BJ (cell line): Measurements from ENCODE around the gene C11orf24. TPM values are rescaled to one million over a fixed set of nuclear protein-coding genes. Genes with fewer than 3 reads are reported as not detected.

Experiments
- CTCF ChIA-PET: fragments of 350-600 bp; formaldehyde crosslinking; extraction: SDS; loops from one replicate; lab custom pipeline; 2021; ENCODE audit warnings: antibody characterized with exemption, inconsistent platforms; lab: Yijun Ruan, JAX
- POLR2A ChIA-PET: fragments of 300-600 bp; sonication (Branson Sonifier 250); formaldehyde crosslinking; extraction: SDS; loops from one replicate; lab custom pipeline; 2021; ENCODE audit warnings: antibody characterized with exemption; lab: Charles Lee
- DNase-seq: peaks from one replicate; pipeline ENCODE4 v3.0.0-alpha.2; 2011; ENCODE audit warnings: low read depth
- H3K27me3 ChIP-seq: 2 replicates; pipeline ENCODE4 v1.6.0; 2011; ENCODE audit warnings: low read length; ENCODE audit not compliant: control insufficient read depth, insufficient read depth
- H3K36me3 ChIP-seq: 2 replicates; pipeline ENCODE4 v1.5.1; 2011; ENCODE audit warnings: low read length; ENCODE audit not compliant: control insufficient read depth, insufficient read depth
- H3K4me3 ChIP-seq: 2 replicates; pipeline ENCODE4 v1.5.1; 2011; ENCODE audit warnings: low read depth, mild to moderate bottlenecking, control low read depth, low read length
- CTCF ChIP-seq: IDR thresholded peaks from 2 replicates; pipeline ENCODE4 v1.5.1; 2011; ENCODE audit warnings: low read depth, mild to moderate bottlenecking, control low read depth, inconsistent platforms, low read length, moderate library complexity; ENCODE audit not compliant: insufficient read depth
- polyA plus RNA-seq: library from polyadenylated mRNA; depleted of rRNA; stranded (reverse); fragments of >200 nt; gene quantifications from 2 replicates; pipeline ENCODE4 v1.2.3, GENCODE V29; 2011

Gene C11orf24
- polyA plus RNA-seq, 1 experiment: 97.3 TPM

GRCh38 chr11:68264244-68264643, 7.5 kb downstream of the C11orf24 start:
- ChIA-PET CTCF (no interaction called here), POLR2A (no interaction called here)
- no peak for TF ChIP-seq CTCF
- Histone ChIP-seq H3K36me3 (peaks cover 52% of the 10 kb centered on the region), H3K4me3 (no peak overlapping the region), H3K27me3 (no peaks in the 10 kb centered on the region)
- no peak for DNase-seq

- CTCF ChIA-PET: interaction anchor here (1.3 to 1.7 kb wide), 2 partner anchors 12 to 35 kb away, joined by 4 to 5 read pairs; no protein-coding TSS in a partner anchor
- POLR2A ChIA-PET: no interaction called here
Measured at GRCh38 chr11:68263444-68264035, 8.2 kb downstream of the C11orf24 start.

DNA sequence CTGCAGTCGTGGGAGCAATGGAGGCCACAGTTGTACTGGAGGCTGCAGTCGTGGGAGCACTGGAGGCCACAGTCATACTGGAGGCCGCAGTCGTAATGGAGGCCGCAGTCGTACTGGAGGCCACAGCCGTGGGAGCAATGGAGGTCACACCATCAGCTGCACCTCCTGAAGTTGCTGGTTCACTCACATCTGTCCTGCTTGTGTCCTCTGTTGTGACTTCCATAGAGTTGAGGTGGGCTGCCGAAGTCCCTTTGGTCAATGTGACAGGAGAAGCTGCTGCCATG, 9.3 kb downstream of the C11orf24 start:
- TF ChIP-seq CTCF: no peak
- Histone ChIP-seq H3K4me3 (no peak overlapping the region), H3K27me3 (no peaks in the 10 kb centered on the region), H3K36me3 (peaks cover 47% of the 10 kb centered on the region)
- no peak for DNase-seq
- ChIA-PET CTCF (interaction anchor here (1.3 to 1.7 kb wide), 2 partner anchors 10 to 36 kb away, joined by 4 to 5 read pairs; no protein-coding TSS in a partner anchor), POLR2A (no interaction called here)

More at GRCh38 chr11:68263444-68264035, 8.2 kb downstream of the C11orf24 start:
- H3K4me3 ChIP-seq: no peak overlapping the region
- H3K27me3 ChIP-seq: no peaks in the 10 kb centered on the region
- H3K36me3 ChIP-seq: peaks cover 52% of the 10 kb centered on the region
- no peak for DNase-seq
- TF ChIP-seq CTCF: no peak

DNA sequence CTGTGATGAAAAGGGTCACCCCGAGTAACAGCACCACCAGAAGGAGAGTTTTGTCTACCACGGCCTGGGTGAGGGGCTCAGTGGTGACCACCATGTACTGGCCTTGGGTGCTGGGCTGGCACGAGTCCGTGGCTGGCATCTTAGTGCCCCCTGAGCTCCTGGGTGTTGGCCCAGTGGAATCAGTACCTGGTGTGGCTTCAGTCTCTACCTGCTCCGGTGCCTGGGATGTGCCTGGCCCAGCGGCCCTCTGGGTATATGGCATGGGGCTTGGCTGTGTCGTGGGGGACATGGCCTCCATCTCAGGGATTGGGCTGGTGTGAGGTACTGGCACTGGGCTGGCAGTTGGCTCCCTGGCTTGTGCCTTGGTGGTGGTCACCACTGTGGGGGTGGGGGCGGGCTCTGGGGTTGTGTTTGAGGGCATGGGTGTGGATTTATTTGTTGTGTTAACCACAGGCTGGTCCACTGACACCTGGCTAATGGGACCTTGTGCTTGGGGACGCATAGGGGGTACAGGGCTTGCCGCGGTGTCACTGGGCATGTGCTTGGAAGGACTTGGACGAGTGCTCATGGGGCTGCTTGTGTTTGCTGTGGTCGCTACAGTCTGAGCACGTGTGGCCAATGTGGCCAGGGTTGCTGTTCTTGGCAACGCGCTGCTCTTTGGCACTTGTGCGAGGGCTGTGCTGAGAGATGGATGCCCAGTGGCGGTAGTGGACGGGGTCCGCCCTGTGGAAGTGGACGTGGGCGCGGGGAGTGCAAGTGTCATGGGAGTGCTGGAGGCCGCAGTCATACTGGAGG, 9.8 kb downstream of the C11orf24 start:
- CTCF ChIA-PET: interaction anchor here (1.0 to 1.7 kb wide), 2 partner anchors 36 kb away, joined by 3 to 5 read pairs; no protein-coding TSS in a partner anchor
- peaks cover 42% of the 10 kb centered on the region for H3K36me3 ChIP-seq
- POLR2A ChIA-PET: no interaction called here
- H3K4me3 ChIP-seq: no peak overlapping the region
- no peak for TF ChIP-seq CTCF
- DNase-seq: no peak
- no peaks in the 10 kb centered on the region for H3K27me3 ChIP-seq

GRCh38 chr11:68261006-68261405, 10.8 kb downstream of the C11orf24 start:
- Histone ChIP-seq H3K36me3 (peaks cover 34% of the 10 kb centered on the region), H3K4me3 (no peak overlapping the region), H3K27me3 (no peaks in the 10 kb centered on the region)
- ChIA-PET POLR2A (no interaction called here), CTCF (interaction anchor here (1.0 kb wide), 1 partner anchor 37 kb away, joined by 3 read pairs; no protein-coding TSS in a partner anchor)
- TF ChIP-seq CTCF: no peak
- no peak for DNase-seq
